Measurements from ENCODE around the gene ANGPTL7. TPM values are rescaled to one million over a fixed set of nuclear protein-coding genes. Genes with fewer than 3 reads are reported as not detected.
"Not testable (repeated sequence)": the region's sequence is repeated elsewhere in the genome, so short reads cannot be mapped to it uniquely, and the experiment has no call there.

The ANGPTL7 gene
- total RNA-seq, 1 experiment from 2014 or later: not detected

- TF ChIP-seq E2F1 (CRISPR knock-in tag; IDR thresholded peaks at IDR 0.05) (no peak), ZMAT4 (CRISPR knock-in tag; IDR thresholded peaks at IDR 0.05) (no peak), ARID4B (CRISPR knock-in tag; IDR thresholded peaks at IDR 0.05; ENCODE audit: borderline replicate concordance) (no peak)
Observed at GRCh38 chr1:11179125-11179524, 10.0 kb upstream of the ANGPTL7 start (continued).

- Mint-ChIP-seq H3K27ac (0 out of 2 replicates have a peak overlapping the region, but pooled peaks have one; percentile 11), H3K4me1 (peaks cover 13% of the 10 kb centered on the region)
- H3K4me3 Mint-ChIP-seq; ATAC-seq; H3K27me3 Mint-ChIP-seq (ENCODE audit: low read depth); H3K9me3 Mint-ChIP-seq; POLR2A ChIA-PET; DNase-seq (ENCODE audit: low spot score); H3K36me3 Mint-ChIP-seq; CTCF ChIA-PET: not testable (repeated sequence)
Observed at GRCh38 chr1:11179749-11180148, 9.4 kb upstream of the ANGPTL7 start.

- ChIA-PET POLR2A (interaction anchor here (0.7 kb wide), 1 partner anchor 70 kb away, joined by 3 read pairs; no protein-coding TSS in a partner anchor), CTCF (interaction anchor here (1.7 kb wide), 1 partner anchor 143 kb away, joined by 8 read pairs; no protein-coding TSS in a partner anchor)
- H3K4me3 Mint-ChIP-seq: no peak overlapping the region
- TF ChIP-seq NFATC4 (CRISPR knock-in tag; IDR thresholded peaks at IDR 0.05) (no peak), ZNF232 (CRISPR knock-in tag; IDR thresholded peaks at IDR 0.05) (no peak), ERG (CRISPR knock-in tag; IDR thresholded peaks at IDR 0.05) (no peak), MYBL2 (CRISPR knock-in tag; IDR thresholded peaks at IDR 0.05) (no peak), TEAD1 (CRISPR knock-in tag; IDR thresholded peaks at IDR 0.05) (no peak), CDX4 (CRISPR knock-in tag; IDR thresholded peaks at IDR 0.05; ENCODE audit: borderline replicate concordance) (no peak), MXD4 (CRISPR knock-in tag; IDR thresholded peaks at IDR 0.05; ENCODE audit: borderline replicate concordance) (no peak), TEAD4 (CRISPR knock-in tag; IDR thresholded peaks at IDR 0.05) (no peak), NFE2L1 (CRISPR knock-in tag; IDR thresholded peaks at IDR 0.05) (no peak), JAZF1 (CRISPR knock-in tag; IDR thresholded peaks at IDR 0.05) (no peak), MAX (CRISPR knock-in tag; IDR thresholded peaks at IDR 0.05) (no peak), FOXP4 (CRISPR knock-in tag; IDR thresholded peaks at IDR 0.05) (no peak), IRF2 (CRISPR knock-in tag; IDR thresholded peaks at IDR 0.05; ENCODE audit: borderline replicate concordance, low read depth) (no peak), RORB (CRISPR knock-in tag; IDR thresholded peaks at IDR 0.05) (no peak), NFYB (CRISPR knock-in tag; conservative IDR thresholded peaks at IDR 0.05; ENCODE audit: low read depth) (no peak), E2F4 (CRISPR knock-in tag; IDR thresholded peaks at IDR 0.05; ENCODE audit: borderline replicate concordance, low read depth) (no peak), GTF2I (CRISPR knock-in tag; conservative IDR thresholded peaks at IDR 0.05) (no peak), ZBTB21 (CRISPR knock-in tag; IDR thresholded peaks at IDR 0.05; ENCODE audit: borderline replicate concordance) (no peak), KAT7 (CRISPR knock-in tag; IDR thresholded peaks at IDR 0.05; ENCODE audit: borderline replicate concordance) (no peak)
- no peaks in the 10 kb centered on the region for H3K27me3 Mint-ChIP-seq (ENCODE audit: low read depth)
- DNase-seq (ENCODE audit: low spot score) (no peak), ATAC-seq (no peak)
- H3K9me3 Mint-ChIP-seq: no peaks in the 10 kb centered on the region
- H3K27ac Mint-ChIP-seq: no peak overlapping the region
- H3K4me1 Mint-ChIP-seq: peaks cover 13% of the 10 kb centered on the region
- peaks cover 4% of the 10 kb centered on the region for H3K36me3 Mint-ChIP-seq
Observed at GRCh38 chr1:11180342-11180744, 8.8 kb upstream of the ANGPTL7 start.

Measured in WTC11 (cell line).